HG02840 (cell line): ENCODE results near the gene CEP44.
"Not testable (repeated sequence)": the region's sequence is repeated elsewhere in the genome, so short reads cannot be mapped to it uniquely, and the experiment has no call there.

Source experiments
- ATAC-seq: cut with Tn5 transposase; IDR thresholded peaks from one replicate; pipeline ENCODE4 v1.9.1; 2021; ENCODE audit warnings: mild to moderate bottlenecking, moderate library complexity, moderate number of reproducible peaks; ENCODE audit not compliant: unreplicated experiment, low FRiP score

CEP44 gene

GRCh38 chr4:174318829-174319764, 35.4 kb downstream of the CEP44 start:
- no peak for ATAC-seq

- ATAC-seq = no peak
Observed at GRCh38 chr4:174320494-174321199, 36.9 kb downstream of the CEP44 start.

GRCh38 chr4:174324236-174324635, 40.5 kb downstream of the CEP44 start:
- no peak for ATAC-seq

- no peak for ATAC-seq
Observed at GRCh38 chr4:174324725-174325124, 41.0 kb downstream of the CEP44 start.

GRCh38 chr4:174332741-174333493, 49.2 kb downstream of the CEP44 start:
- no peak for ATAC-seq

- peak; percentile 90 for ATAC-seq
Observed at GRCh38 chr4:174334628-174335027, 50.9 kb downstream of the CEP44 start.

GRCh38 chr4:174340714-174341113, 57.0 kb downstream of the CEP44 start:
- ATAC-seq = no peak

GRCh38 chr4:174349156-174349555, 65.4 kb downstream of the CEP44 start:
- ATAC-seq = no peak

GRCh38 chr4:174352061-174352819, 68.5 kb downstream of the CEP44 start:
- no peak for ATAC-seq

- ATAC-seq = no peak
Observed at GRCh38 chr4:174357321-174357720, 73.6 kb downstream of the CEP44 start.

- ATAC-seq = peak; percentile 42
Observed at GRCh38 chr4:174358410-174358809, 74.7 kb downstream of the CEP44 start.

GRCh38 chr4:174358829-174359228, 75.1 kb downstream of the CEP44 start:
- peak; percentile 99 for ATAC-seq

GRCh38 chr4:174362340-174362739, 78.6 kb downstream of the CEP44 start:
- ATAC-seq = no peak

GRCh38 chr4:174363782-174364181, 80.1 kb downstream of the CEP44 start:
- ATAC-seq = not testable (repeated sequence)

- no peak for ATAC-seq
Observed at GRCh38 chr4:174365018-174365587, 81.4 kb downstream of the CEP44 start.

- ATAC-seq = no peak
Observed at GRCh38 chr4:174369985-174370384, 86.3 kb downstream of the CEP44 start.

- no peak for ATAC-seq
Observed at GRCh38 chr4:174373821-174374220, 90.1 kb downstream of the CEP44 start.

- no peak for ATAC-seq
Observed at GRCh38 chr4:174375422-174375821, 91.7 kb downstream of the CEP44 start.

- no peak for ATAC-seq
Observed at GRCh38 chr4:174377613-174378012, 93.9 kb downstream of the CEP44 start.

- no peak for ATAC-seq
Observed at GRCh38 chr4:174378951-174379350, 95.2 kb downstream of the CEP44 start.
